SU-DHL-6 (cell line): ENCODE results near the gene MRPL42.

Source experiments
- H2AFZ ChIP-seq: fragments of 200-600 bp; sonication (generic); 2 replicates; pipeline ENCODE4 v1.6.1; 2014; ENCODE audit warnings: low read depth, mild to moderate bottlenecking, moderate library complexity, mixed read lengths, antibody characterized with exemption, low read length; ENCODE audit not compliant: severe bottlenecking
- H3F3A ChIP-seq: fragments of 200-600 bp; shearing (Covaris generic); 2 replicates; pipeline ENCODE4 v1.6.0; 2016; ENCODE audit warnings: antibody characterized with exemption, mild to moderate bottlenecking; ENCODE audit not compliant: insufficient read depth
- H3K27ac ChIP-seq: fragments of 200-600 bp; sonication (generic); 2 replicates; pipeline ENCODE4 v1.5.1; 2016; ENCODE audit warnings: low read depth, mild to moderate bottlenecking, low read length, moderate library complexity, mixed read lengths
- H3K27me3 ChIP-seq: fragments of 200-600 bp; sonication (generic), shearing (Covaris generic); 2 replicates; pipeline ENCODE4 v1.6.0; 2014; ENCODE audit warnings: mild to moderate bottlenecking, low read length
- H3K36me3 ChIP-seq: fragments of 200-600 bp; sonication (generic); 2 replicates; pipeline ENCODE4 v1.6.1; 2014; ENCODE audit warnings: mild to moderate bottlenecking, low read length, mixed read lengths
- H3K4me2 ChIP-seq: fragments of 300-600, 200-600 bp; shearing (Covaris generic), sonication (generic); 2 replicates; pipeline ENCODE4 v1.6.0; 2014; ENCODE audit warnings: low read length, low read depth, mild to moderate bottlenecking; ENCODE audit not compliant: poor library complexity, severe bottlenecking
- H3K4me3 ChIP-seq: fragments of 200-600 bp; sonication (generic); 2 replicates; pipeline ENCODE4 v1.5.1; 2014; ENCODE audit warnings: antibody characterized with exemption, low read length, mild to moderate bottlenecking, mixed read lengths; ENCODE audit not compliant: insufficient read depth, poor library complexity, severe bottlenecking
- H3K79me2 ChIP-seq: fragments of 200-600 bp; sonication (generic); 2 replicates; pipeline ENCODE4 v1.6.1; 2014; ENCODE audit warnings: mild to moderate bottlenecking, low read length, moderate library complexity; ENCODE audit not compliant: insufficient read depth
- H3K9ac ChIP-seq: fragments of 200-600 bp; sonication (generic); 2 replicates; pipeline ENCODE4 v1.7.0; 2014; ENCODE audit warnings: mild to moderate bottlenecking, low read length
- H3K9me2 ChIP-seq: fragments of 200-600 bp; sonication (generic); replicated peaks from 2 replicates; pipeline ENCODE4 v1.6.1; 2014; ENCODE audit warnings: low read length; ENCODE audit not compliant: insufficient read depth
- H3K9me3 ChIP-seq: fragments of 200-600 bp; sonication (generic); 2 replicates; pipeline ENCODE4 v1.6.1; 2014; ENCODE audit warnings: low read length, mixed read lengths; ENCODE audit not compliant: insufficient read depth
- H4K20me1 ChIP-seq: fragments of 200-600 bp; sonication (generic); 2 replicates; pipeline ENCODE4 v1.6.1; 2014; ENCODE audit warnings: low read depth, mild to moderate bottlenecking, antibody characterized with exemption, low read length, moderate library complexity, mixed read lengths
- CTCF ChIP-seq: fragments of 200-600 bp; sonication (generic); IDR thresholded peaks from one replicate; pipeline ENCODE4 v1.5.1; 2017; ENCODE audit warnings: antibody characterized with exemption, mild to moderate bottlenecking, low read length, moderate library complexity; ENCODE audit not compliant: insufficient read depth, poor library complexity, severe bottlenecking
- EZH2phosphoT487 ChIP-seq: fragments of 200-600 bp; sonication (generic), shearing (Covaris generic); conservative IDR thresholded peaks from 2 replicates; pipeline ENCODE4 v1.6.1; 2018; ENCODE audit warnings: mild to moderate bottlenecking, antibody characterized with exemption, low read length, moderate library complexity, mixed read lengths

MRPL42 gene

DNA sequence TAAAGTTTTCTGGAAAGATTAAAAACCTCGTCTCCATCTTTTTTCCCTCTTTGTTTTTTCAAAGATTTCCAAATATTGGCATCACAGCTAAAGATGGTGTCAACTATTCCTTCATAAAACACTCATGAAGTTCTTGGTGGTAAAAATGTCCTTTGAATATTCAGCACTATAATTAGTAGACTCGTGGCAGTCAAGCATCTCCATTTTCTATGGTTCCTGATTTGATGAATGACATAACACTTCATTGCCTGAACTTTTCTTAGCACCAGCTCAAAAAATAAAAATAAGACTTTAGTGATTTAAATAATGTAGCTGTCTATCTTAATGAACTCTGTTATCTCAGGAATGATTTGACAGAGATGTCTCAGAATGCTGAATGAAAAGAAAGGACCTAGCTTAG is 45.3 kb upstream of the MRPL42 start:
- peaks cover 99% of the 10 kb centered on the region for H3K79me2 ChIP-seq
- no peak overlapping the region for H3K9ac ChIP-seq
- H3K27me3 ChIP-seq = no peaks in the 10 kb centered on the region
- H2AFZ ChIP-seq = no peak overlapping the region
- no peak overlapping the region for H3K27ac ChIP-seq
- H3K36me3 ChIP-seq = no peaks in the 10 kb centered on the region
- H3K4me3 ChIP-seq = no peak overlapping the region
- no peaks in the 10 kb centered on the region for H3K9me2 ChIP-seq
- H3K9me3 ChIP-seq = no peaks in the 10 kb centered on the region
- TF ChIP-seq CTCF = no peak
- TF ChIP-seq EZH2phosphoT487 = no peak
- H3F3A ChIP-seq = peaks cover 21% of the 10 kb centered on the region; the same call in 1 of the 2 replicates
- H3K4me2 ChIP-seq = peak overlapping the region; percentile 12
- H4K20me1 ChIP-seq = peaks cover 63% of the 10 kb centered on the region

DNA sequence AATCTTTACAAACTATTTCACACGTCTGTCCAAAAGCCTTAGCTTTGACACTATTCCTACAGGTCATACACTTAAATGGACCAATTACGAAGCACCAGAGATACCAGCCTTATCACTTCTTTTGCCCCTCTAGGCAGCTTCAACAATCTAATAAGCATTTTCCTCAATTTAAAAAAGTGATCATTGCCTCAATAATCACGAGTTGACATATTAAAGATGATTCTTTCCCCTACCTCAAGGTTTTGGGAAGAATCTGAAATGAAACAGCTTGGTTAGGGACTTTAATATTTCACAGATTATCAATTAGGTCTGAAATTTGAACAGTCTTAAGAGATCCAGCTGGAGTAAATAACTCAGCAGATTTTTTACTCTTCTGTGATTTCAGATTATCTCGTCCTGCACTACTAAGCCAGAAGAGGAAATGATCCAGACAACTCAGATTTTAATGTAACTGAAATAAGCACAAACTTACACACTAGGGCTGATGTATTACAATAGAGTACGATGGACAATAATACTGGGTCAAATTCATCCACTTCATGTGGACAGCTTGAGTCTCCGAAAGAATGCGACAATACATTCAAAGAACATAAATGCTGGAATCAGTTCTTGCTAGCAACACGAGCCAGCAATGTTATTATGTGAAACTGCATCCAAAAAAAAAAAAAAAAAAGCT is 41.4 kb upstream of the MRPL42 start:
- Histone ChIP-seq H3K27me3 (no peaks in the 10 kb centered on the region), H3K36me3 (no peaks in the 10 kb centered on the region), H3F3A (peaks cover 7% of the 10 kb centered on the region; the same call in 1 of the 2 replicates), H2AFZ (no peak overlapping the region), H3K9me3 (no peaks in the 10 kb centered on the region), H3K27ac (peak overlapping the region; percentile 25), H3K9me2 (no peaks in the 10 kb centered on the region), H3K4me2 (peak overlapping the region; percentile 31), H3K9ac (no peak overlapping the region), H4K20me1 (peaks cover 58% of the 10 kb centered on the region), H3K79me2 (peaks cover 99% of the 10 kb centered on the region), H3K4me3 (no peak overlapping the region)
- no peak for TF ChIP-seq EZH2phosphoT487
- no peak for TF ChIP-seq CTCF

- Histone ChIP-seq H3K4me3 (no peak overlapping the region), H3K36me3 (no peaks in the 10 kb centered on the region), H3K4me2 (peak overlapping the region; percentile 31), H3K9me2 (no peaks in the 10 kb centered on the region), H3F3A (peaks cover 7% of the 10 kb centered on the region; the same call in 1 of the 2 replicates), H3K79me2 (peaks cover 100% of the 10 kb centered on the region), H4K20me1 (peaks cover 60% of the 10 kb centered on the region), H3K9me3 (no peaks in the 10 kb centered on the region), H2AFZ (no peak overlapping the region), H3K9ac (no peak overlapping the region), H3K27me3 (no peaks in the 10 kb centered on the region), H3K27ac (peak overlapping the region; percentile 25)
- TF ChIP-seq CTCF (no peak), EZH2phosphoT487 (no peak)
Observed at GRCh38 chr12:93426412-93426805, 40.9 kb upstream of the MRPL42 start.
